Epithelial cell of proximal tubule (primary cell): ENCODE measurements around the gene SLC35D3. TPM values are rescaled to one million over a fixed set of nuclear protein-coding genes. Genes with fewer than 3 reads are reported as not detected.
"Not testable (repeated sequence)": the region's sequence is repeated elsewhere in the genome, so short reads cannot be mapped to it uniquely, and the experiment has no call there.

Experiments used
- DNase-seq: peaks from one replicate; pipeline ENCODE4 v3.0.0-alpha.2; 2011; ENCODE audit warnings: low read depth
- H3K4me3 ChIP-seq: 2 replicates; pipeline ENCODE4 v1.5.1; 2011; ENCODE audit warnings: low read depth, mild to moderate bottlenecking, low read length
- total RNA-seq: library from RNA; depleted of rRNA; stranded (reverse); fragments of >200 nt; gene quantifications from 2 replicates; pipeline ENCODE4 v1.2.3, GENCODE V29; 2015
- TF ChIP-seq, protein P1 (sequence below): conservative IDR thresholded peaks from 2 replicates; pipeline ENCODE4 v1.5.1; 2012; ENCODE audit warnings: low read depth, mild to moderate bottlenecking, low read length

Gene SLC35D3, protein sequence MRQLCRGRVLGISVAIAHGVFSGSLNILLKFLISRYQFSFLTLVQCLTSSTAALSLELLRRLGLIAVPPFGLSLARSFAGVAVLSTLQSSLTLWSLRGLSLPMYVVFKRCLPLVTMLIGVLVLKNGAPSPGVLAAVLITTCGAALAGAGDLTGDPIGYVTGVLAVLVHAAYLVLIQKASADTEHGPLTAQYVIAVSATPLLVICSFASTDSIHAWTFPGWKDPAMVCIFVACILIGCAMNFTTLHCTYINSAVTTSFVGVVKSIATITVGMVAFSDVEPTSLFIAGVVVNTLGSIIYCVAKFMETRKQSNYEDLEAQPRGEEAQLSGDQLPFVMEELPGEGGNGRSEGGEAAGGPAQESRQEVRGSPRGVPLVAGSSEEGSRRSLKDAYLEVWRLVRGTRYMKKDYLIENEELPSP
- total RNA-seq: not detected in 2 replicates

DNA sequence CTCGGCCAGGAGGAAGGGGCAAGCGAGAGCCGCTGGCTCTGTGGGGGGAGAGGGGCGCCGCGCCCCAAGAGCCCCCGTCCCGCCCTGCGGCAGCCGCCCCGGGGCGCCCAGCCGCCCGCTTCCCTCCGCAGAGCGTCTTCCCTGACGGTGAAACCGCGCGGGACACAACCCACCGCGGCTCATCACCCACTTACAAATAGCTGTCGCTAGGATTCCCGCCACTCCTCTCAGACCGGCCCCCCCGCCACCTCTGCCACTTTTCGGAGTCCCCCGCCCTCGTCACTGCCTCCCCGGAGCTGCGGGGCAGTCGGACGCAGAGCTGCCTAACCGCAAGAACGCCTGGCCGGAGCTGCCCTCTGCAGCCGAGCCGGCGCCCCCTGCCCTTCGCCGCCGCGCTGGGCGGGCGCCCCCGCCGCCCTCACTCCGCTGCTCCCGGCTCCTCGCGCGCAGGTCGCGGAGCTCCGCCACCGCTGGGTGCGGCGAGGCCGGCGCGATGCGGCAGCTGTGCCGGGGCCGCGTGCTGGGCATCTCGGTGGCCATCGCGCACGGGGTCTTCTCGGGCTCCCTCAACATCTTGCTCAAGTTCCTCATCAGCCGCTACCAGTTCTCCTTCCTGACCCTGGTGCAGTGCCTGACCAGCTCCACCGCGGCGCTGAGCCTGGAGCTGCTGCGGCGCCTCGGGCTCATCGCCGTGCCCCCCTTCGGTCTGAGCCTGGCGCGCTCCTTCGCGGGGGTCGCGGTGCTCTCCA is at the start of gene SLC35D3:
SLC35D3 (plus strand) TSS at position 366 of the 749 bp plus-strand sequence; CDS start at position 494, 128 bp downstream.
- H3K4me3 ChIP-seq: peak within 1 kb of the TSS; percentile 49
- TF ChIP-seq, protein P1, sequence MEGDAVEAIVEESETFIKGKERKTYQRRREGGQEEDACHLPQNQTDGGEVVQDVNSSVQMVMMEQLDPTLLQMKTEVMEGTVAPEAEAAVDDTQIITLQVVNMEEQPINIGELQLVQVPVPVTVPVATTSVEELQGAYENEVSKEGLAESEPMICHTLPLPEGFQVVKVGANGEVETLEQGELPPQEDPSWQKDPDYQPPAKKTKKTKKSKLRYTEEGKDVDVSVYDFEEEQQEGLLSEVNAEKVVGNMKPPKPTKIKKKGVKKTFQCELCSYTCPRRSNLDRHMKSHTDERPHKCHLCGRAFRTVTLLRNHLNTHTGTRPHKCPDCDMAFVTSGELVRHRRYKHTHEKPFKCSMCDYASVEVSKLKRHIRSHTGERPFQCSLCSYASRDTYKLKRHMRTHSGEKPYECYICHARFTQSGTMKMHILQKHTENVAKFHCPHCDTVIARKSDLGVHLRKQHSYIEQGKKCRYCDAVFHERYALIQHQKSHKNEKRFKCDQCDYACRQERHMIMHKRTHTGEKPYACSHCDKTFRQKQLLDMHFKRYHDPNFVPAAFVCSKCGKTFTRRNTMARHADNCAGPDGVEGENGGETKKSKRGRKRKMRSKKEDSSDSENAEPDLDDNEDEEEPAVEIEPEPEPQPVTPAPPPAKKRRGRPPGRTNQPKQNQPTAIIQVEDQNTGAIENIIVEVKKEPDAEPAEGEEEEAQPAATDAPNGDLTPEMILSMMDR: no peak
- DNase-seq: no peak

DNA sequence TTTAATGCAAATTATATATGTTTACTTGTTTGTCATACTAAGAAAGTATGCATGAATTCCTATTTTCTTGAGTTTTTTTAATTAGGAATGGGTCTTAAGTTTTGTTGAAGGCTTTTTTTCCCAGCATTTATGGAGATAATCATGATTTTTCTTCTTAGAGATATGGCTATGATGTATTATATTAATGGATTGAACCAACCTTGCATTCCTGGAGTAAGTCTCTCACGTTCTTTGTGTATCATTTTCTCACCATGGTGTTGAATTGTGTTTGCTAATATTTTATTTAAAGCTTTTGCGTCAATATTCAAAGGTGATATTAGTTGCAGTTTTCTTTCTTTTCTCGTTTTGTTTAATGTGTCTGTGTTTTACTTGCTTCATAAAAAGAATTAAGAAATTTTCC is 48.4 kb upstream of the SLC35D3 start:
- DNase-seq: no peak
- TF ChIP-seq, protein P1: no peak
- H3K4me3 ChIP-seq: no peak overlapping the region

DNA sequence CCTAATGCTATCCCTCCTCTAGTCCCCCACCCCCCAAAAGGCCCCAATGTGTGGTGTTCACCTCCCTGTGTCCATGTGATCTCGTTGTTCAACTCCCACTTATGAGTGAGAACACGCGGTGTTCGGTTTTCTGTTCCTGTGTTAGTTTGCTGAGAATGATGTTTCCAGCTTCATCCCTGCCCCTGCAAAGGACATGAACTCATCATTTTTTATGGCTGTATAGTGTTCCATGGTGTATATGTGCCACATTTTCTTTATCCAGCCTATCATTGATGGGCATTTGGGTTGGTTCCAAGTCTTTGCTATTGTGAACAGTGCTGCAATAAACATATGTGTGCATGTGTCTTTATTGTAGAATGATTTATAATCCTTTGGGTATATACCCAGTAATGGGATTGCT is 45.6 kb upstream of the SLC35D3 start:
- DNase-seq: not testable (repeated sequence)

DNA sequence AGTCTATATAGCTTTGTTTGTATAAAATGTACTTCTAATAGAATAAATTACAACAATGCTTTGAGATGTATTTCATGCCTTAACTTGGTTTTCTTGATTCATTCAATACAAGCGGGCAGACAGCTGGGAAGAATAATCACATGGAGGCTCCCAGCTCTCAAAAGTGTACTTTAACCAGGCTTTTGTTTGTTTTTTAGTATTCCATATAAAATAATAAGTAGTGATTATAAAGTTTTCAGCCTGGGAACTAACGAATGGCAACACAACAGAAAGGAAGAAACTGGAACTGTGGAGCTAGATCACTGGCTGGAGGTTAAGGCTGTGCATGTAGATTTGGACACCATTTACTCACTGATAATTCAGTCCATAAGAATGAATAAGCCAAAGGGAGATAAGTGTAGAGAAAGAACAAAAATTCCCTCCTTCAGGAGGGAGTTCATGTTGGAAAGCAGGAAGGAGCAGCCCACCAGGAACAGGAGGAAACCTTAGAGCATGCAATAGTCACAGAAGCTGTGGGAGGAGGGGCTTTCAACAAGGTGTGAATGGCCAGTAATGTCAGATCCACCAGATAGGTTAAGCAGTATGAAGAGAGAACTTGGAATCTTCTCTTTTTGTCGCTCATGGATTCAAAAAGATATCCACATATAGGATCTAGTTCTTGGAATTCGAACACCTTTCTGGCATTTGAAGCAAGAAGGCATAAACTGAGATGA is 41.2 kb upstream of the SLC35D3 start:
- TF ChIP-seq, protein P1: no peak
- DNase-seq: no peak
- no peak overlapping the region for H3K4me3 ChIP-seq

More for the DNA sequence above, 45.6 kb upstream of the SLC35D3 start:
- H3K4me3 ChIP-seq: not testable (repeated sequence)

DNA sequence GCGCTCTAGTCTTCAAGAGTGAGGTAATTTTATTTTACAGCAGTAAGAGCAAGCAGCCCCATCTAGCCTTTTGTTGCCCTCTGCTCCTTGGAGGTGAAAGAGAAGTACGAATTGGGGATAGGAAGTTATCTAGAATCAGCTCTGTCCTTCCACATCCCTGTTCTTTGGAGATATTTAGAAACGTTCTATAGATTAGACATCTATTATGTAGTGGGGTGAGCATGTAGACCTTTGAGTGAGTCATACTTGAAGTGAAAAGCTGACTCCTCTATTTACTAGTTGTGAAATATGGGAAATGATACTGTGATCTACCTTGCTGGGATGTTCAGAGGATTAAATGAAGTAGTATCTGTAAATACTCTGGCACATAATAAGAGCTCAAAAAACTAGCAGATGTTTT is 36.0 kb upstream of the SLC35D3 start:
- H3K4me3 ChIP-seq: no peak overlapping the region
- TF ChIP-seq, protein P1: no peak
- no peak for DNase-seq

DNA sequence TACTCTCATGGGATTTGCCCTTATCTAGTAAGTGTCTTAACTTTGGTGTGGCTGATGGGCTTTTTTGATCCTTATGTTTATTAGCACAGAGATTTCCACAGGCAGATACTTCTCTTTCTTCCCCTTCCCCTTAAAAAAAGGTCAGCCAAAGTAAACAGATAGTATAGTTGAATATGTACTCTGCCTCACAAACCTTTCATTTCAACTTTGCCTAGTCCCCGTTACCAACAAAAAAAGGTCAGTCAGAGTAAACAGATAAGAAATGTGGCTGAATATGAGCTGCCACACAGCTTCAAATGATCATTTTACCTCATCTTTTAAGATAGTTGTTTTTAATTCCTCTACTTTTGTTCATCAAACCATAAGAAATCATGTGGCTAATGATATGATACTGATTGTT is 34.1 kb upstream of the SLC35D3 start:
- no peak overlapping the region for H3K4me3 ChIP-seq
- no peak for DNase-seq
- TF ChIP-seq, protein P1: no peak
